ENCODE data around the gene COL7A1. TPM values are rescaled to one million over a fixed set of nuclear protein-coding genes. Genes with fewer than 3 reads are reported as not detected.

Gene COL7A1
- total and polyA plus RNA-seq, 2 of the 13 experiments (the other 11 are each of a cell fraction or from before 2014, with no cell fraction given): 2.7 to 11.7 TPM

GRCh38 chr3:48634661-48635221 lies 39.6 kb upstream of the COL7A1 start (continued):
- TF ChIP-seq ZNF317 (CRISPR knock-in tag; IDR thresholded peaks at IDR 0.05) (no peak), U2AF1 (optimal IDR thresholded peaks at IDR 0.05; ENCODE audit: low read depth, low read length) (peak; percentile 11), TGIF2 (CRISPR knock-in tag; IDR thresholded peaks at IDR 0.05) (0 out of 2 replicates have a peak, but pooled peaks have one; percentile 9), CREBL2 (CRISPR knock-in tag; IDR thresholded peaks at IDR 0.05; ENCODE audit: borderline replicate concordance) (peak; percentile 64; the same call in 1 of the 2 replicates), NFE2 (CRISPR knock-in tag; IDR thresholded peaks at IDR 0.05) (no peak), ELF3 (CRISPR knock-in tag; IDR thresholded peaks at IDR 0.05) (0 out of 2 replicates have a peak, but pooled peaks have one; percentile 4), MTA1 (CRISPR knock-in tag; IDR thresholded peaks at IDR 0.05; ENCODE audit: borderline replicate concordance) (0 out of 2 replicates have a peak, but pooled peaks have one; percentile 4), ZNF225 (CRISPR knock-in tag; IDR thresholded peaks at IDR 0.05) (no peak; the same call in 1 of the 2 replicates), ZNF446 (CRISPR knock-in tag; IDR thresholded peaks at IDR 0.05) (peak; percentile 29), PRDM15 (CRISPR knock-in tag; IDR thresholded peaks at IDR 0.05) (peak; percentile 91), HOXA3 (CRISPR knock-in tag; IDR thresholded peaks at IDR 0.05) (no peak), HOXD1 (CRISPR knock-in tag; IDR thresholded peaks at IDR 0.05) (0 out of 2 replicates have a peak, but pooled peaks have one; percentile 48), JUNB (CRISPR knock-in tag; IDR thresholded peaks at IDR 0.05; ENCODE audit: borderline replicate concordance) (no peak), AKAP8 (CRISPR knock-in tag; IDR thresholded peaks at IDR 0.05) (peak; percentile 15; the same call in 1 of the 2 replicates), EEA1 (CRISPR knock-in tag; IDR thresholded peaks at IDR 0.05; ENCODE audit: borderline replicate concordance) (peak; percentile 76; the same call in 1 of the 2 replicates), ATM (IDR thresholded peaks at IDR 0.05; ENCODE audit: borderline replicate concordance) (no peak), MED8 (CRISPR knock-in tag; IDR thresholded peaks at IDR 0.05; ENCODE audit: insufficient replicate concordance) (peak; percentile 33), FOXC1 (CRISPR knock-in tag; IDR thresholded peaks at IDR 0.05; ENCODE audit: borderline replicate concordance) (0 out of 2 replicates have a peak, but pooled peaks have one; percentile 64), POLR2AphosphoS5 (IDR thresholded peaks at IDR 0.05; ENCODE audit: low read depth, low read length) (0 out of 2 replicates have a peak, but pooled peaks have one; percentile 6)
- TF ChIP-seq, protein P1, sequence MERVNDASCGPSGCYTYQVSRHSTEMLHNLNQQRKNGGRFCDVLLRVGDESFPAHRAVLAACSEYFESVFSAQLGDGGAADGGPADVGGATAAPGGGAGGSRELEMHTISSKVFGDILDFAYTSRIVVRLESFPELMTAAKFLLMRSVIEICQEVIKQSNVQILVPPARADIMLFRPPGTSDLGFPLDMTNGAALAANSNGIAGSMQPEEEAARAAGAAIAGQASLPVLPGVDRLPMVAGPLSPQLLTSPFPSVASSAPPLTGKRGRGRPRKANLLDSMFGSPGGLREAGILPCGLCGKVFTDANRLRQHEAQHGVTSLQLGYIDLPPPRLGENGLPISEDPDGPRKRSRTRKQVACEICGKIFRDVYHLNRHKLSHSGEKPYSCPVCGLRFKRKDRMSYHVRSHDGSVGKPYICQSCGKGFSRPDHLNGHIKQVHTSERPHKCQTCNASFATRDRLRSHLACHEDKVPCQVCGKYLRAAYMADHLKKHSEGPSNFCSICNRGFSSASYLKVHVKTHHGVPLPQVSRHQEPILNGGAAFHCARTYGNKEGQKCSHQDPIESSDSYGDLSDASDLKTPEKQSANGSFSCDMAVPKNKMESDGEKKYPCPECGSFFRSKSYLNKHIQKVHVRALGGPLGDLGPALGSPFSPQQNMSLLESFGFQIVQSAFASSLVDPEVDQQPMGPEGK (CRISPR knock-in tag; IDR thresholded peaks at IDR 0.05): peak; percentile 72; the same call in 1 of the 2 replicates
- TF ChIP-seq, protein P2, sequence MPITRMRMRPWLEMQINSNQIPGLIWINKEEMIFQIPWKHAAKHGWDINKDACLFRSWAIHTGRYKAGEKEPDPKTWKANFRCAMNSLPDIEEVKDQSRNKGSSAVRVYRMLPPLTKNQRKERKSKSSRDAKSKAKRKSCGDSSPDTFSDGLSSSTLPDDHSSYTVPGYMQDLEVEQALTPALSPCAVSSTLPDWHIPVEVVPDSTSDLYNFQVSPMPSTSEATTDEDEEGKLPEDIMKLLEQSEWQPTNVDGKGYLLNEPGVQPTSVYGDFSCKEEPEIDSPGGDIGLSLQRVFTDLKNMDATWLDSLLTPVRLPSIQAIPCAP (CRISPR knock-in tag; IDR thresholded peaks at IDR 0.05; ENCODE audit: low read depth): no peak
- TF ChIP-seq, protein P3, sequence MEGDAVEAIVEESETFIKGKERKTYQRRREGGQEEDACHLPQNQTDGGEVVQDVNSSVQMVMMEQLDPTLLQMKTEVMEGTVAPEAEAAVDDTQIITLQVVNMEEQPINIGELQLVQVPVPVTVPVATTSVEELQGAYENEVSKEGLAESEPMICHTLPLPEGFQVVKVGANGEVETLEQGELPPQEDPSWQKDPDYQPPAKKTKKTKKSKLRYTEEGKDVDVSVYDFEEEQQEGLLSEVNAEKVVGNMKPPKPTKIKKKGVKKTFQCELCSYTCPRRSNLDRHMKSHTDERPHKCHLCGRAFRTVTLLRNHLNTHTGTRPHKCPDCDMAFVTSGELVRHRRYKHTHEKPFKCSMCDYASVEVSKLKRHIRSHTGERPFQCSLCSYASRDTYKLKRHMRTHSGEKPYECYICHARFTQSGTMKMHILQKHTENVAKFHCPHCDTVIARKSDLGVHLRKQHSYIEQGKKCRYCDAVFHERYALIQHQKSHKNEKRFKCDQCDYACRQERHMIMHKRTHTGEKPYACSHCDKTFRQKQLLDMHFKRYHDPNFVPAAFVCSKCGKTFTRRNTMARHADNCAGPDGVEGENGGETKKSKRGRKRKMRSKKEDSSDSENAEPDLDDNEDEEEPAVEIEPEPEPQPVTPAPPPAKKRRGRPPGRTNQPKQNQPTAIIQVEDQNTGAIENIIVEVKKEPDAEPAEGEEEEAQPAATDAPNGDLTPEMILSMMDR (CRISPR knock-in tag; IDR thresholded peaks at IDR 0.05): peak; percentile 5; the same call in 1 of the 2 replicates

Measured in HepG2 (cell line).